Dermis blood vessel endothelial cell (primary cell): ENCODE measurements around the gene ADAMTS12. TPM values are rescaled to one million over a fixed set of nuclear protein-coding genes. Genes with fewer than 3 reads are reported as not detected.
"Not testable (repeated sequence)": the region's sequence is repeated elsewhere in the genome, so short reads cannot be mapped to it uniquely, and the experiment has no call there.

Experiments used
- DNase-seq: peaks from one replicate; pipeline ENCODE4 v3.0.0; 2010
- total RNA-seq: library from RNA; depleted of rRNA; stranded (reverse); fragments of >200 nt; gene quantifications from 2 replicates; pipeline ENCODE4 v1.2.3, GENCODE V29; 2014

ADAMTS12 gene
- total RNA-seq, 1 donor from 2014 or later: 1.0 TPM

GRCh38 chr5:33576726-33577590 is 314.8 kb downstream of the ADAMTS12 start:
- no peak for DNase-seq

DNA sequence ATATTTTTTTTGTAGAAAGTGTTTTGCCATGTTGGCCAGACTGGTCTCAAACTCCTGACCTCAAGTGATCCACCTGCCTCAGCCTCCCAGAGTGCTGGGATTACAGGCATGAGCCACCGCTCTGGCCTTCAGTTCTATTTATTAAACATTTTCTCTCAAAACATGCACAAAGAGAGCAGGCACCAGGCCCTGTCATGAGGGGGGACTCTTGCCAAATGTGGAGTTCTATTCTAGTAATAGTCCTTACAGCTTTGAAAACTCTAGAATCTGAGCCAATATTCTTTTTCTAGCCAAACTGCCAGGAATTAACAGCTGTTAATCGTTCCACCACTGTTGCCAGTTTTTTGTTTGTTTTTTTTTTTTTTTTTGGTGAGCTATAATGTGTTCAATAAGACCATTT is 326.5 kb downstream of the ADAMTS12 start:
- DNase-seq: no peak

DNA sequence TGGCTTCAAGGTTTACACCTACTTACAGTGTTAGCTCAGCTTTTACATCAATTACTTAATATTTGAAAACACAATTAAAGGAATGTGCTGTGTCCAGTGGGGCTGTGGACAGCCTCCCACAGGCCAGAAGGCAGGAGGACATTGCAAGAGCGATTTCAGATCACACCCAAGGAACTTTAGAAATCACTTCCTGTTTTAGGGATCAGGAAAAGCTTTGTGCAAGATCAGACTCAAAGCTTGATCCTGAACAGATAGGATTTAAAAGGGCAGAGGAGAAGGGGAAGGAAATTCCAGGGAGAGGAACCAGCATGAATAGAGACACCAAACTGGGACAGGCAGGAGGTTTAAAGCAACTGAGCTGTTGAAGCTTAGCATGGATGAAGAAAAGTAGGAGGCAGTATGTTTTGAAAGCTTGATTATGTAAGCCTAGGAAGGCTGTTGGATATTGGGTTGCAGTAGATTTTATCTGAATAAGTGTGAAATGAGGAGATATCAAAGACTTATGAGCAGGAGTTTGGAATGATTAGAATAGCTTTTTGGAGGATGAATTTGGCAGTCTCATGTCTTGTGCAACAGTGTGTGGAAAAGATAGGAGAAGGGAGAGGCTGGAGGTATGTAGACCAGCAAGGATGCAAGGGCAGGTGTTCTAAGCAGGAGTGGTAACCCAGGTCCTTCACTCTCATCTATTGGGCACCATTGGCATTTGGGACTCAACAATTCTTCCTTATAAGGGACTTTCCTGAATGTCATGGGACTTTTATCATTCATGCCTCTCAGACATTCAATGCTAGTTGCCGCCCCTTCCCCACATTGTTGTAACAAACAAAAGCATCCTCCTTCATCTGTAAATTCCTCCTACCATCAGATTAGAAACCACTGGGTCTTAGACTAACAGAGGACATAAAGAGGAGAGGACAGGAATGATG is 327.5 kb downstream of the ADAMTS12 start:
- no peak for DNase-seq

GRCh38 chr5:33563530-33563929 is 328.3 kb downstream of the ADAMTS12 start:
- no peak for DNase-seq

- DNase-seq: no peak
Observed at GRCh38 chr5:33558489-33558888, 333.3 kb downstream of the ADAMTS12 start.

DNA sequence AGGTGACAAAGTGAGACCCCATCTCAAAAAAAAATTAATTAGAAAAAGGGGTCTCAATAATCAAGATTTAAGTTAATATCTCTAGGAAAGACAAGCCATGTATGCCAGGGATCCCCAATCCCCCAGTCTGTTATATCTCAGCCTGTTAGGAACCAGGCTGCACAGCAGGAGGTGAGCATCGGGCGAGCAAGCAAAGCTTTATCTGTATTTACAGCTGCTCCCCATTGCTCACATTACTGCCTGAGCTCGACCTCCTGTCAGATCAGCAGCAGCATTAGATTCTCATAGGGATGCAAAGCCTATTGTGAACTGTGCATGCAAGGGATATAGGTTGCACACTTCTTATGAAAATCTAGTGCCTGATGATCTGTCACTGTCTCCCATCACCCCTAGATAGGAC is 334.2 kb downstream of the ADAMTS12 start:
- no peak for DNase-seq

DNA sequence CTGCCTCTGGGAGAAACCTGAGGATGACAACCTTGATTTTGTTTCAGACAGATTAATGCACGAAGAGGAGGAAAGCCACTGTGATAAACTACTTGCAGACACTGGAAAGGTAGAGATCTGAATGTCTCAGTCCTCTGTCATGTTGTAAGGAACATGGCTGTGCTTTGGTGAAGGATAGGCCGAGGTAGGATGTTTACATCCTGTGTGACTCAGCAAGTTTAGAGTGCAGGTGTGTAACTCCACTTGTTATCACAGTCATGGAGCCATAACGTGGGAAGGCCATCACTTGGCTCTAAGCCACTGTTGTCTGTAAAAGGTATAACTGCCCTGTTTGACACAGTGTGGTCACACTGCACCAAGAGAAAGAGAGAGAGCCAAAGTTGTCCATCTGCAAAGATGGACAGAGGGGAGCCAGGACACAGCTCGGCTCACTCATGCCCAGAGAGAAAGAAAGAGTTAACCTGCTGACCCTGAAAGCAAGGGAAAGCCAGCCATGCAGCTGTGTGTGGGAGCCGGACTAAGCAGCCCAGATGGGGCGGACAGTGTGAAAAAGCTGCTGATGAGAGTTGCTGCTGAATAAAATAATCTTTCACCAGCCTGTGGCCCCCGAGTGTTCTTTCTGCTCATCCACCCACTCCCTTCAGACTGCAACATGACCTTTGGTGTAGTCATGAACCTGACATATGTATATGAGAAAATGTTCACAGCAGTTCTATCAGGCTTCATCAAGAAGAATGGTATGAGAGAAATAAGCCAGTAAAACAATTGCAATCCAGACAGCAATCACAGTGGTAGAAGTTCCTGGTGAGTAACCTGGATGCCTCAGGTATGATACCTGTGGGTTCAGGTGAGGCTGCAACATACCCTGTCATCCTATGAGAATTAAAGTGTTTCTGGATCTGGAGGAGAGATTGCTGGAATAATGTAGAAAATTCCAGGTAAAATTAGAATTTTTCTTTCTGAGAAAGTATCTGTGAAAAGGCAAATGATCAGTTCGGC is 335.2 kb downstream of the ADAMTS12 start:
- DNase-seq: no peak

- DNase-seq: no peak
Observed at GRCh38 chr5:33549982-33550567, 341.7 kb downstream of the ADAMTS12 start.

DNA sequence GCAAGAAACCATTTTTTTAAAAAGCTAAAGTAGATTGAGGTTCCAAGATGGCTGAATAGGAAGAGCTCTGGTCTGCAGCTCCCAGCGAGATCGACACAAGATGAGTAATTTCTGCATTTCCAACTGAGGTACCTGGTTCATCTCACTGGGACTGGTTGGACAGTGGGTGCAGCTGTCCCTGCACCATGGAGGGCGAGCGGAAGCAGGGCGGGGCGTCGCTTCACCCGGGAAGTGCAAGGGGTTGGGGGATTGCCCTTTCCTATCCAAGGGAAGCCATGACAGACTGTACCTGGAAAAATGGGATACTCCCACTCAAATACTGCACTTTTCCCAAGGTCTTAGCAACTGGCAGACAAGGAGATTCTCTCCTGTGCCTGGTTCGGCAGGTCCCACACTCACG is 352.0 kb downstream of the ADAMTS12 start:
- not testable (repeated sequence) for DNase-seq

DNA sequence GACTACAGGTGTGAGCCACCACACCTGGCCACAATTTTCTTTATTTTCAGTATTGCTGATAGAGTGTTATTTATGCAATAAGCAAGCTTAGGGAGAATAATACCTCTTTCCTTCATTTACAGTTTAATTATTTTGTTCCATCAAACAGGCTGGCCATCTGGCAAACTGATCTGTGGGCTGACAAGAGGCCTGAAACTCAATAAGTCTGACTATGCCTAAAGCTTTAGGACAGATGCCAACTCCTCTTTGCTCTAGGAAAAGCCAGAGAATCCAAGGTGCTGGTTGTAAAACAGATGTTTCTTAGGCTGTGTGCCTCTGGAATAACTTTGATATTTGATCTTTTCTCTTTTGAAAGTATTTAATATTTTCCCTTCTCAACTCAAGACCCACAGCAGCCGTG is 352.6 kb downstream of the ADAMTS12 start:
- DNase-seq: no peak

DNA sequence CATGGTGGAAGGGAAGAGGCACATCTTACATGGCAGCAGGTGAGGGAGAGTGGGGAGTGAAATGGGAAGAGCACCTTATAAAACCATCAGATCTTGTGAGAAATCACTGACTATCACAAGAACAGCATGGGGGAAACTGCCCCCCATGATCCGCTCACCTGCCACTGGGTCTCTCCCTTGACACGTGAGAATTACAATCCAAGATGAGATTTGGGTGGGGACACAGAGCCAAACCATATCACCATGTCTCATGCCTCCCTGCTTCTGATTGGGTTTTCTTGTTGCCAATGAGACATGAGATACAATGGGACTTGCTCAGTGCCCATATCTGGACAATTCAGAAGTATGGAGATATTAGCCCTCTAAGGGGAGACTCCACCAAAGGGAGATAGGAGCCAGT is 353.6 kb downstream of the ADAMTS12 start:
- no peak for DNase-seq

DNA sequence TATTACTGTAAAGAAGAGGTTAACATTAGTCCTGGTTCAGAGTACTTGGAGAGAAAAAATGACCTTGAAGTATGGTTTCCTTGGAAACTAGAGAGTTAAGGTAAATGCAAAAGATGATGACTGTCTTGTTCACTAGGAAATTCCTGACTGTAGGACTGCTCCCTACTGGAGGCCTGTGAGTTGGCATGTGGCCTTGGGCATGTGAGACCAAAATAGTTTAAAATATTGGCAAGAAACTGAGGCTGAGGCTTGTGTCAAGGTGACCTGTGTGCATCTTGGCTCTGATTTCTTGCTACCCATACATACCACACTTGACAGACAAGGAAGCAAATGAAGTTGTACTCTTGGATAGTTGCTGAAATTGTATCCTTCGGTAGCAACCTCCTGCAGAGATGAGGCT is 354.6 kb downstream of the ADAMTS12 start:
- DNase-seq: no peak

GRCh38 chr5:33536802-33537201 is 355.0 kb downstream of the ADAMTS12 start:
- no peak for DNase-seq

DNA sequence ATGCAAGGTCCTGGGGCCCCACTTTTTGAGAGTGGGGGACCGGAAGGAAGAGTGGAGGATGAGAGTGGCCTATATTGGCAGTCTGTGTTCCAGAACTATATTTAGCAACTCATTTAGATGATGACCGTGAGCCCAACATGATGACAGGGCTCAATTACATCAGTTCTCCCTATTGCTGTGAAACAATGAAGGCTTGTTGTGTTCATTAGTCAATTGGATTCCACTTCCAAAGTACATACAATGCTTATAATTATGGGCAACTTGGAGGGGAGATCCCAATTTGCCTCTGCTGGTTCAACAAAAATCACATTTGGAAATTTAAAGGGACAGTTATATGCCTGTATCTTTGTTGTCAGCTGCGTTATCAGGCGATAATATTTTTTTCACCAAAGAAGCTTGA is 360.0 kb downstream of the ADAMTS12 start:
- DNase-seq: no peak

DNA sequence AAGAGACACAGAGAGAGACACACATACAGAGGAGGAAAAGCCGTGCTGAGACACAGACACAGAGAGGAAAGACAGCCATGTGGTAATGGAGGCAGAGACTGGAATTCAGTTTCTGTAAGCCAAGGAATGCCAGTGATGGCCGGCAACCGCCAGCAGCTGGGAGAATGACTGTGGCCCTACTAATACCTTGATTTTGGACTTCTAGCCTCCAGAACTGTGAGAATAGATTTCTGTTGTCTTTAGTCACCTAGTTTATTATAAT is 360.8 kb downstream of the ADAMTS12 start:
- DNase-seq: no peak

- DNase-seq: no peak
Observed at GRCh38 chr5:33530183-33531036, 361.4 kb downstream of the ADAMTS12 start.

DNA sequence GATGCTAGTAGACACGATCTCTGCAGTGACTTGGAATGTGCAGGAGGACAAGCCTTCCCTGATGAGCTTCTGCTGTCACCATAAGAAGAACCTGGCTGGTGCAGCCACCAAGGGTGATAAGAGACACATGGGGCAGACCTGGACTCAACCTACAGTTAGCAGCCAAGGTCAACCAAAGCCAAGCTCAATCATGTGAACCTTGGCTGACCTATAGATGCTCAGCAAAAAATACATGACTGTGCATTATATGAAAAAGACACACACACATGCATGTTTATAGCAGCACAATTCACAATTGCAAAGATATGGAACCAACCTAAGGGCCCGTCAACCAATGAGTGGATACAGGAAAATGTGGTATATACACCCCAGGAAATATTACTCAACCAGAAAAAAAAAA is 364.1 kb downstream of the ADAMTS12 start:
- DNase-seq: no peak

- DNase-seq: no peak
Observed at GRCh38 chr5:33526755-33527154, 365.0 kb downstream of the ADAMTS12 start.

- no peak for DNase-seq
Observed at GRCh38 chr5:33524476-33524875, 367.3 kb downstream of the ADAMTS12 start.

GRCh38 chr5:33523208-33523771 is 368.5 kb downstream of the ADAMTS12 start:
- no peak for DNase-seq

- DNase-seq: no peak
Observed at GRCh38 chr5:33516421-33516820, 375.4 kb downstream of the ADAMTS12 start.
